ENCODE results near the gene PRKAG2.

DNA sequence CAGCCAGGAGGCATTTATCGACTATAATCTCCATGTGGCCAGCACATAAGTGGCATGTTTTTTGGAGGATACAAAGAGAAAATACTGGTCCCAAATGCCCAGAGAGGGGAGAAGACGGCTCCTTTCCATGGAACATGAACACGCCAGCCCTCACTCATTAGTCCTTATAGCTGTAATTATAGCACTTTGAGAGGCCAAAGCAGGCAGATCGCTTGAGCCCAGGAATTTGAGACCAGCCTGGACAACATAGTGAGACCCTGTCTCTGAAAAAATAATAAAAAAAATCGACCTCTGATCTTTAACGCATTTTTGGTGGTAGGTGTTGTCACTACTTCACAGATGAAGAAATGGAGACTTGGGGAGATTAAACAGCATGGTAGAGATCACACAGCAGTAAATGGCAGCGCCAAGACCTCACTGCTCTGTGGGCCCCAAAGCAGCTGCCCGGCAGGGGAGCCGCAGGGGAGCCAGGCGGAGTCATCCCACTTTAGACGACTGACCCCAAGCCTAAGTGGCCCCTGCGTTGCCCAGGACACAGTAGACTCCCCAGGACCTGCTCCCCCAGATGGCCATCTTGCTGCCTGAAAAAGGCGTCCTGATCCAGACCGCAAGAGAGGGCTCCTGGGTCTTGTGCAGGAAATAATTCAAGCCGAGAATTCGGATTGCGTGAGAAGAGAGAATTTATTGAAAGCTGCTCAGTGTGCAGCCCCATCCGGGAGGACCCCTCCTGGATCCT lies 21.2 kb upstream of the PRKAG2 start:
- TF ChIP-seq, protein P1, sequence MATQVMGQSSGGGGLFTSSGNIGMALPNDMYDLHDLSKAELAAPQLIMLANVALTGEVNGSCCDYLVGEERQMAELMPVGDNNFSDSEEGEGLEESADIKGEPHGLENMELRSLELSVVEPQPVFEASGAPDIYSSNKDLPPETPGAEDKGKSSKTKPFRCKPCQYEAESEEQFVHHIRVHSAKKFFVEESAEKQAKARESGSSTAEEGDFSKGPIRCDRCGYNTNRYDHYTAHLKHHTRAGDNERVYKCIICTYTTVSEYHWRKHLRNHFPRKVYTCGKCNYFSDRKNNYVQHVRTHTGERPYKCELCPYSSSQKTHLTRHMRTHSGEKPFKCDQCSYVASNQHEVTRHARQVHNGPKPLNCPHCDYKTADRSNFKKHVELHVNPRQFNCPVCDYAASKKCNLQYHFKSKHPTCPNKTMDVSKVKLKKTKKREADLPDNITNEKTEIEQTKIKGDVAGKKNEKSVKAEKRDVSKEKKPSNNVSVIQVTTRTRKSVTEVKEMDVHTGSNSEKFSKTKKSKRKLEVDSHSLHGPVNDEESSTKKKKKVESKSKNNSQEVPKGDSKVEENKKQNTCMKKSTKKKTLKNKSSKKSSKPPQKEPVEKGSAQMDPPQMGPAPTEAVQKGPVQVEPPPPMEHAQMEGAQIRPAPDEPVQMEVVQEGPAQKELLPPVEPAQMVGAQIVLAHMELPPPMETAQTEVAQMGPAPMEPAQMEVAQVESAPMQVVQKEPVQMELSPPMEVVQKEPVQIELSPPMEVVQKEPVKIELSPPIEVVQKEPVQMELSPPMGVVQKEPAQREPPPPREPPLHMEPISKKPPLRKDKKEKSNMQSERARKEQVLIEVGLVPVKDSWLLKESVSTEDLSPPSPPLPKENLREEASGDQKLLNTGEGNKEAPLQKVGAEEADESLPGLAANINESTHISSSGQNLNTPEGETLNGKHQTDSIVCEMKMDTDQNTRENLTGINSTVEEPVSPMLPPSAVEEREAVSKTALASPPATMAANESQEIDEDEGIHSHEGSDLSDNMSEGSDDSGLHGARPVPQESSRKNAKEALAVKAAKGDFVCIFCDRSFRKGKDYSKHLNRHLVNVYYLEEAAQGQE (IDR thresholded peaks at IDR 0.05) = no peak
- TF ChIP-seq, protein P2, sequence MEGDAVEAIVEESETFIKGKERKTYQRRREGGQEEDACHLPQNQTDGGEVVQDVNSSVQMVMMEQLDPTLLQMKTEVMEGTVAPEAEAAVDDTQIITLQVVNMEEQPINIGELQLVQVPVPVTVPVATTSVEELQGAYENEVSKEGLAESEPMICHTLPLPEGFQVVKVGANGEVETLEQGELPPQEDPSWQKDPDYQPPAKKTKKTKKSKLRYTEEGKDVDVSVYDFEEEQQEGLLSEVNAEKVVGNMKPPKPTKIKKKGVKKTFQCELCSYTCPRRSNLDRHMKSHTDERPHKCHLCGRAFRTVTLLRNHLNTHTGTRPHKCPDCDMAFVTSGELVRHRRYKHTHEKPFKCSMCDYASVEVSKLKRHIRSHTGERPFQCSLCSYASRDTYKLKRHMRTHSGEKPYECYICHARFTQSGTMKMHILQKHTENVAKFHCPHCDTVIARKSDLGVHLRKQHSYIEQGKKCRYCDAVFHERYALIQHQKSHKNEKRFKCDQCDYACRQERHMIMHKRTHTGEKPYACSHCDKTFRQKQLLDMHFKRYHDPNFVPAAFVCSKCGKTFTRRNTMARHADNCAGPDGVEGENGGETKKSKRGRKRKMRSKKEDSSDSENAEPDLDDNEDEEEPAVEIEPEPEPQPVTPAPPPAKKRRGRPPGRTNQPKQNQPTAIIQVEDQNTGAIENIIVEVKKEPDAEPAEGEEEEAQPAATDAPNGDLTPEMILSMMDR (IDR thresholded peaks at IDR 0.05; ENCODE audit: low read depth, low read length, missing input control) = no peak
